NCI-H2107 (cell line): ENCODE results near the gene DDX27.

Experiments
- DNase-seq: peaks from one replicate; lab custom pipeline; 2025; lab: John Stamatoyannopoulos, UW

Gene DDX27

DNA sequence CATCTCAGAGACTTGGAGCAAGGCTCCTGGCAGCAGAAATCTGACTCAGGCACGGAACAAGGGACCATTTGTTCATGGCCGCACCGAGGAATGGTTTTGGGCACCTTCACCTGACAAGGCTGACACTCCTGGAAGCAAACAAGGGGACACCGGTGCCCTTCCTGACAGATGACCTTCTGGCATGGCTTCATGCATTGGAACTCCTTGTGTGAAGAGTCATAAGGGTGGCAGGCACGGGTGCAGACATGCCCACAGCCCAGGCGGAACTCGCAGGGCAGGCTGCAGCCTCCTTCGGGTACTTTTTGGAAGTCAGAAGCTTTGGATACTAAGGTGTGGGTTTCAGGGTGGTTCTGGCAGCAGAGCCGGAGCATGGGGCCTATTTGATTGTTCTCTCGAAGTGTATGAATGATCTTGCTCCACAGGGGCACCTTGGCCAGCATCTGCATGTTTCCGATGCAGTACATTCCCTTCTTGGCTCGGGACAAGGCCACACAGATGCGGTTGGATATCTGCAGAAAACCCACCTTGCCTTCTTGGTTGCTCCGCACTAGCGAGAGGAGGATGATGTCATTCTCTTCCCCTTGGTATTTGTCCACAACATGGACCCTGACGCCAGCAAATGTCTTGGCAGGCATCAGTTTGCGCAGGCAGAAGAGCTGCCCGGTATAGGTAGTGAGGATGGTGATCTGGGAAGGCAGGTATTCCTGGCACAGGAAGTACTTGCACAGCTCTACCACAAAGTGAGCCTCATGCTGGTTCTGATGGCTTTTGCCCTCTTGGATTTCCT, 29.9 kb downstream of the DDX27 start:
- no peak for DNase-seq

DNA sequence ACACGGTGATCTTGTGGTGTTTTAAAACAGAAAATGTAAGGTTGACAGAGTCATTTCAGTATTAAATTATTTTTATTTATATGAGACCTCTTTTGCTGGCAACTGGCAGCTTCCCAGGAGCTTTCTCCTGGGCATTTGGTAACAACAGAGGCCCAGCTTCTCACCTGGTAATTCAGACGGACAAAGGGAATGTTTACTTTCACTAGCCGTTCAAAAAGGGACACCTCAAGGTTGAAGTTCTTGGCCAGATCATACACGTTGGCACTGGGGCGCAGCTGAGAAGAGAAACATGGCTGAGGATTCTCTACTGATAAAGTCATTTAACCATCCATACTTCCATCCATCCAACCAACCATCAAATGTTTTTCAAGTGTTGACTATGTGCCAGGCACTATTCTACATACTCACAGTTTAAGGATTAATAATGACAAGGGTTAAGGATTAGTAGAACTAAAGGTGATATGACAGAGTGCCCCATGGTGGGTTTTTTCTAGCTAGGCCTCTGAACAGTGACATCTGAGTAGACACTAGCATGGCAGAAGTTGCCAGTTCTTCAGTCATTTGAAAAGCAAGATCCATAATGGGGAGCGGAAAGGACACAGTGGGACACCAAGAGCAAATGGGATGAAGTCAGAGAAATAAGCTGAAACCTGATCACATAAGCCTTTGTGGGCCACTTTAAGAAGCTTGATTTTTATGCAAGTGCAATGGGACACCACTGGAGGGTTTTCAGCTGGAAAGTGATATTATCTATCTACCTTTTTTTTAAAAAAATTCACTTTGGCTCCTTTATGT, 33.5 kb downstream of the DDX27 start:
- DNase-seq, result peak; percentile 57

DNA sequence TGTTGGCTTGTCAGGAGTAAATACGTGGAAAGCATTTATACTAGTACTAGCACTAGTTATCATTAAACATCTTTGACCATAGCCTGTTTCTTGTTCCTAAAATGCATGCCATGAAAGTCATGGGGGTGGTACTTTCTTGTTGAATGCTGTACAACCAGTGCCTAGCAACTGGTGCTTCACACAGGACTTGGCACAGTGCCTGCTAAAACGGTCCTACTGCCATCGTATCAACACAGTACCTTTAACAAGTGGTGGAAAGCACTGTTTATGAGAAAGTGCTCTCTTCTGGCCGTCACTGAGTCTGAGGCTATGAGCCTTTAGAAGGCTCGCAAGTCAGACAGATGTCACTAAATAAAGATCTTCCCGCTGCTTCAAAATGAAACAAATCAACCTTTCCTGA, 37.0 kb downstream of the DDX27 start:
- no peak for DNase-seq

- no peak for DNase-seq
Observed at GRCh38 chr20:49259284-49259683, 40.1 kb downstream of the DDX27 start.

DNA sequence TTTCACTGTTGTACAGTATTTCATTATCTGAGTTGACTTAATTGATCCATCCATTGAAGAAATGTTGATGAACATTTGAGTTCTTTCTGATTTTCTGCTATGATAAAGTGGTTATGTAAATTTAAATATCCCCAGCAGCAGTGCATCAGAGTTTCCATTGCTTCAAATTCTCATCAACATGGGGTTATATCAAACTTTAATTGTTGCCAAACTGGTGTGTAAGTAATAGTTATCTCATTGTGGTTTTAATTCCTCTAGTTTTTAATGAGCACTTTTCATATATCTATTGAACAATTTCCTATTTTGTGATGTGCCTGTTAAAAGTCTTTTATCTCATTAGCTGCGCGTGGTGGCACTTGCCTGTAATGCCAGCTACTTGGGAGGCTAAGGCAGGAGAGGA, 40.6 kb downstream of the DDX27 start:
- DNase-seq, result no peak

DNA sequence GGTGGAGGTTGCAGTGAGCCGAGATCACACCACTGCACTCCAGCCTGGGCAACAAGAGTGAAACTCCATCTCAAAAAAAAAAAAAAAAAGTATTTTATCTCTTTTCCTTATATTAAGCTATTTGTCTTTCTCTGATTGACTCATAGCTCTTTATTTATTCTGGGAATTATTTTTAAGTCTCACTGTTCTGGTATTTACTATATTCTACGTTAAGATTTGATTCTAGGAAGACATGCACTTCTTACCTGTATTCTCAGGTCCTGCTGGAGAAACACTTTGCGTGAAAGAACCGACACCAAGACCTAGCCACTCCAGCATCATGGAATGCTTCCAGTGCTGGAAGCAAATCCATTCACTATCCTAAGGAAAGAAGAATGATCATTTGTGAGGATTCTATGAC, 41.0 kb downstream of the DDX27 start:
- DNase-seq, result no peak

GRCh38 chr20:49261173-49261572, 42.0 kb downstream of the DDX27 start:
- DNase-seq, result no peak

DNA sequence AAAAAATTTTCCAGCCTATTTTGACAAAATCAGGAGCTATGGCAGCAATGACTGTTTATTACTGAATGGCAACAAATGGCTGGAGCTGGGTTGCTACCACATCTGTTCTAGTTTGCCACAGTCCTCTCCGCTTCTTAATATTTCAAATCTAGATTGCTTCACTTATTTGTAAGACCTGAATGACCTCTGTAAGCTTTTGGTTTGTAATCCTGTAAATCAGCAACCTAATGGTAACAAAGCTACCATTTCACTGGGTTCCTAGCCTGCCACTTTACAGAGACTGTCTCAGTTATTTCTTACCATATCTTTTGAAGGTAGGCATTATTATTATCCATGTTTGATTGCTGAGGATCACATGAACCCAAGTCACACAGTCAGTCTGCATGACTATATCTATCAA, 43.2 kb downstream of the DDX27 start:
- DNase-seq, result no peak

DNA sequence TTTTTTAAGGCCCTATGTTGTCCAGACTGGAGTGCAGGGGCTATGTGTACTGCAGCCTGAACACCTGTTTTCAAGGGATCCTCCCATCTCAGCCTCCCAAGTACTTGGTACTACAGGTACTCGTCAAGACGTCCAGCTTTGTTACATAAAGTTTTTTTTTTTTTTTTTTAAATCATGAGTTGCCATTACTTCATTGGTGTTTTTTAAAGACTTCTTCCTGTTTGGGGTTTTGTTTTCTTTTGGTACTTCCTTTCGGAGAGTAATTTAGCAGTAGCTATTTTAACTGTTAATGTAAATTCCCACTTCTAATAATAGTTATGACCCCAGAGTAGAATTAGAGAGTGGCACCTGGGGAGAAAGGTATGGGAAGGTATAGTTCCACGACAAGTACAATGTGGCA, 48.1 kb downstream of the DDX27 start:
- no peak for DNase-seq

- DNase-seq, result no peak
Observed at GRCh38 chr20:49268600-49269365, 49.6 kb downstream of the DDX27 start.

GRCh38 chr20:49270177-49270576, 51.0 kb downstream of the DDX27 start:
- no peak for DNase-seq

GRCh38 chr20:49270736-49271135, 51.5 kb downstream of the DDX27 start:
- DNase-seq, result no peak

DNA sequence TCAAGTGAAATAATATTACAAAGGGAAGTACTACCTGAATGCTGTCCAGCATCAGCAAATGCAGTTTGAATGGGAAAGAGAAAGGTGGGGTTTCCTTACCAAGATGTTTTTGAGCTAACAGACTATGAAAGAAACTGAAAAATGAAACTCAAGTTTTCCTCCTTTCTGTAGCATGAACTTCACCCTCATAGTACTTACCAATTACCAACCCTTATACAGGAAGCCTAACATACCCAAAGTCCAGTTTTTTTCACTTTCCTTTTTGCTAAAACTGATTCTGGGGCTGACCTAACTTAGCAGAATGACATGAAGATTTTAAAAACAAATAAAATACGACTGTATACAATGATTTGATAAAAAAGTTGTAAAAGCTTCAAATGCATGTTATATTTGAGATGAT, 53.4 kb downstream of the DDX27 start:
- DNase-seq, result no peak

DNA sequence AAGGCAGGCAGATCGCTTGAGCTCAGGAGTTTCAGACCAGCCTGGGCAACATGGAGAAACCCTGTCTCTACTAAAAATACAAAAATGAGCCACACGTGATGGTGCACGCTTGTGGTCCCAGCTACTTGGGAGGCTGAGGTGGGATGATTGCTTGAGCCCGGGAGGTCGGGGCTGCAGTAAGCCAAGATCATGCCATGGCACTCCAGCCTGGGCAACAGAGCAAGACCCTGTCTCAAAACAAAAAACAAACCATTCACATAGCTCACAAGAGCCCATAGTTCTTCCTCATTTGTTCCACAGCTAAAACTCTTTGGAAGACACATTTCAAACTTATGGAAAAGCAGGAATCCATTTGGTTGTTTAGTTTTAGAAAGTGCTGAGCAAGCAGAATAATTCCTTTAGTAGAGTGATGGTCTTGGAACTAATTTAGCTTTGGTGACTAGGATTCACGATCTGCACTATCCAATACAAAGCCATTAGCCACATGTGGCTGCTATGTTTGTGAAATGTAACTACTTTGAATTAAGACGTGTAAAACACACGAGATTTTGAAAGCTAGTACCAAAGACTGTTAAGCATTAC, 54.6 kb downstream of the DDX27 start:
- no peak for DNase-seq

GRCh38 chr20:49275216-49275615, 56.0 kb downstream of the DDX27 start:
- DNase-seq, result no peak

- no peak for DNase-seq
Observed at GRCh38 chr20:49275636-49276035, 56.4 kb downstream of the DDX27 start.

- no peak for DNase-seq
Observed at GRCh38 chr20:49276161-49276960, 57.1 kb downstream of the DDX27 start.

DNA sequence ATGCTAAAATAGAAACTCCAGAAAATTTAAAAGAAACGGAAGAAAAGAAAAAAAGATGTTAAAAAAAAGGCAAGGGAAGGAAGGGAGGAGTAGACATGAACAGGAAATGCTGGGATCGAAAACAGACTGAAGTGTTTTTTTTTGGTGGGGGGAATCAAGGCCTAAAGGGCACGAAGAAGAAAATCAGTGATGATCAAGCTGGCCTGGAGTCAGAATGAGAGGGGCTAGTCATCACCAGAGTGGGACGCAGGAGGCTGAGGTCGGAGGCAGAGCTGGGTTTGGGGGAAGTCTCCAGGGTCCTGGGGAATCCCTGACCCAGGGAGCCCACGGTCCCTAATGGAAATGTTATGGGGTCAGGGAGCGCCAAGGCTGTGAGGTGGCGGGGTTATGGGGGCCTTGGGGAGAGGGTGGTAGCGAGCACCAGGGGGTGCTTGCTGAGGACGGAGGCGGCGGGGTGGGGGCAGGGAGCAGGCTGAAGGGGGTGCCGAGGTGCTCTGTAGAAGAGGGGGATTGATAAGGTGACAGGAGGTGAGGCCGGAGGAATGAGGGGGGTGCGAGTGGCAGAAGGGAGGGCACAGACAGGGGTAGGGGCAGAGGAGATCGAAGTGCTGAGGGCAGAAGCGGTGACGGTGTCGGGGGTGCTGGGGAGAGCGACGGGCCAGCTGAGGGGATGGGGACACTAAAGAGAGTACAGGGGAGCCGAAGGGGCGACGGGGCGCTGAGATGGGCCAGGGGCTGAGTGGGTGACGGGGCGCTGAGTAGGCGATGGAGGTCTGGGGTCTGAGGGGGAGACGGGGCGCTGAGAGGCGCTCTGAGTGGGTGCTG, 58.0 kb downstream of the DDX27 start:
- DNase-seq, result no peak

DNA sequence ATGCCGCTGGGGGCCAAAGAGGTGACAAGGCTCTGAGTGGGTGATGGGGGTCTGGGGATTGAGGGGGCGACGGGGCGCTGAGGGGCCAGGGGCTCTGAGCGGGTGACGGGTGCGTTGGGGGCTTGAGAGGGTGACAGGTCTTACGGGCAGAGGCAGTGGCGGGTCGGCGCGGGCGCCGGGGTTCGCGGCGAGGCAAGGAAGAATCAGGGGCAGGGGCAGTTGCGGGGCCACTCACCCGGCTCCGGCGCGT, 58.5 kb downstream of the DDX27 start:
- no peak for DNase-seq

- peak; percentile 98 for DNase-seq
Observed at GRCh38 chr20:49278036-49278817, 59.0 kb downstream of the DDX27 start, which contains the start of gene ZNFX1. TSS of gene ZNFX1 (minus strand) at chr20:49278057. CDS start at chr20:49275839, 2,218 bp downstream.
